Spleen (tissue), 7 donors: Measurements from ENCODE around the gene SCGB1A1.
"Not testable (repeated sequence)": the region's sequence is repeated elsewhere in the genome, so short reads cannot be mapped to it uniquely, and the experiment has no call there.

Source experiments
- CTCF ChIP-seq, 11 experiments: fragments of 200-600 bp in 7 of 11; fragments of 450-650 bp in 4 of 11; sonication (generic) in 4 of 11; IDR thresholded peaks in 8 of 11; conservative IDR thresholded peaks in 3 of 11; 1 replicate in 7 of 11; 2 replicates in 4 of 11; pipeline versions ENCODE4 v1.4.0 to v1.8.0; 2016 to 2021; ENCODE audit warnings: antibody characterized with exemption in 11 of 11, inconsistent platforms in 4 of 11, mild to moderate bottlenecking in 1 of 11
- POLR2A ChIP-seq, 3 donors: fragments of 450-650 bp; IDR thresholded peaks; one replicate each; pipeline ENCODE4 v1.5.1; 2017; ENCODE audit warnings: antibody characterized with exemption in 3 of 3, mild to moderate bottlenecking in 1 of 3
- POLR2AphosphoS5 ChIP-seq, 3 donors: sonication (generic); formaldehyde crosslinking; IDR thresholded peaks; one replicate each; pipeline ENCODE4 v1.5.1; 2017; ENCODE audit warnings: antibody characterized with exemption in 3 of 3
- donor health status: DM: no; HTN: no; CAD: no; lungs with moderate emphysema.
- donor health status: DM: no; HTN: no; CAD: no.
- donor health status: DM: no; HTN: no; CAD: no.

DNA sequence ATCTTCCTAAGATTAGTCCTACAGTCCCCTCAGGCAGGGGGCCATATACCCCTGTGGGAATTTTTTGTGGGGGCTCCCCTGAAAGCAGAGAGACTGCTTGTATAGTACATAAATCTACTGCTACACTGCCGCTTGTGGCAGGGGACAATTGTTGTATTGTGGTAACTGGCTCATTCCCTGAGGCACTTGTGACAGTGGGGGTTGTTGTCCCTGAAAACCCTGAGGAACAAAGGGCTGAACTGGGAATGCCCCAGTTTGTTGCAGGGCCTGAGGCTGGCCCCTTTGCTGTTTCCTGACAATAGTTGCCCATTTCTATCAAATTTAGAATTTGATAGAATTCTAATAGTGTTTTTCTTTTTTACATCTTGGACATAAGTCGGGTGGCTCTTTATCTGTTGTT, 39.2 kb upstream of the SCGB1A1 start:
- peak in 1 of 11 experiments; percentile 9 for TF ChIP-seq CTCF (IDR thresholded peaks at IDR 0.05 in 8 of 11, conservative IDR thresholded peaks at IDR 0.05 in 3 of 11)
- not testable (repeated sequence) for TF ChIP-seq POLR2AphosphoS5, POLR2A (IDR thresholded peaks at IDR 0.05)
